Ovary (tissue), 3 donors: Measurements from ENCODE around the gene MBD3L3.
"Not testable (repeated sequence)": the region's sequence is repeated elsewhere in the genome, so short reads cannot be mapped to it uniquely, and the experiment has no call there.

Source experiments
- CTCF ChIP-seq, 3 donors: fragments of 450-650 bp in 2 of 3; fragments of 200-600 bp in 1 of 3; IDR thresholded peaks; one replicate each; pipeline versions ENCODE4 v1.5.1 to v1.8.0; 2016 to 2022; ENCODE audit warnings: antibody characterized with exemption in 3 of 3, mild to moderate bottlenecking in 1 of 3
- EP300 ChIP-seq: sonication (generic); formaldehyde crosslinking; IDR thresholded peaks from one replicate; pipeline ENCODE4 v1.6.1; 2017; ENCODE audit warnings: antibody characterized with exemption
- POLR2A ChIP-seq: fragments of 450-650 bp; IDR thresholded peaks from one replicate; pipeline ENCODE4 v1.6.1; 2017; ENCODE audit warnings: antibody characterized with exemption, mild to moderate bottlenecking, moderate library complexity
- donor health status: DM: no; HTN: no; CAD: no.

GRCh38 chr19:7059977-7060376 is 1.5 kb upstream of the MBD3L3 start:
- TF ChIP-seq CTCF (IDR thresholded peaks at IDR 0.05); POLR2A; EP300: not testable (repeated sequence)
